Uterus (tissue), 2 donors: ENCODE data around the gene PRAMEF11.
"Not testable (repeated sequence)": the region's sequence is repeated elsewhere in the genome, so short reads cannot be mapped to it uniquely, and the experiment has no call there.

Source experiments
- POLR2A ChIP-seq, 2 donors: fragments of 450-650 bp; IDR thresholded peaks; one replicate each; pipeline ENCODE4 v1.6.1; 2016; ENCODE audit warnings: antibody characterized with exemption in 2 of 2, mild to moderate bottlenecking in 1 of 2, moderate library complexity in 1 of 2
- TF ChIP-seq, protein P1 (sequence below), 4 experiments: fragments of 200-600 bp in 2 of 4; fragments of 450-650 bp in 2 of 4; sonication (generic) in 2 of 4; IDR thresholded peaks; one replicate each; pipeline ENCODE4 v1.5.1; 2016 to 2019; ENCODE audit warnings: antibody characterized with exemption in 4 of 4, mild to moderate bottlenecking in 2 of 4, moderate library complexity in 1 of 4

DNA sequence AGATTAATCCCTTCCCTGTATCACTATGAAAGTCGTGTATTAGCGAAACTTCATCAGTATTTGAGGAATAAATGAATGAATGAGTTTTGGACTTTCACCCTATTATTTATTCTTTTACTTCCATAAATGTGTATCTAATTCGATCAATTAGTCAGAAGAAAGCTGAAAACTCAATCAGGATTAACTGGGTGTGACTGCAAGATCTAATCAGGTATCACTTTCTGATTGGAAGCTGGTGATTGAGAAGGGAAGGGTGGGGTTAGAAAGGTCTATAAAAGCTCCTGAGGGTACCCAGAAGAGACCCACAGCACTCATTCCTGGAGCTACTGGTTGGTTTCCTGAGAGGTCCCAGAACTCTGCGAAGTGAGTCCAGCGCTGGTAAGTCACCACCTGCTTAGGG lies 40.1 kb downstream of the PRAMEF11 start, which contains the start of gene PRAMEF1:
- not testable (repeated sequence) for TF ChIP-seq POLR2A (IDR thresholded peaks at IDR 0.05)
- TF ChIP-seq, protein P1, sequence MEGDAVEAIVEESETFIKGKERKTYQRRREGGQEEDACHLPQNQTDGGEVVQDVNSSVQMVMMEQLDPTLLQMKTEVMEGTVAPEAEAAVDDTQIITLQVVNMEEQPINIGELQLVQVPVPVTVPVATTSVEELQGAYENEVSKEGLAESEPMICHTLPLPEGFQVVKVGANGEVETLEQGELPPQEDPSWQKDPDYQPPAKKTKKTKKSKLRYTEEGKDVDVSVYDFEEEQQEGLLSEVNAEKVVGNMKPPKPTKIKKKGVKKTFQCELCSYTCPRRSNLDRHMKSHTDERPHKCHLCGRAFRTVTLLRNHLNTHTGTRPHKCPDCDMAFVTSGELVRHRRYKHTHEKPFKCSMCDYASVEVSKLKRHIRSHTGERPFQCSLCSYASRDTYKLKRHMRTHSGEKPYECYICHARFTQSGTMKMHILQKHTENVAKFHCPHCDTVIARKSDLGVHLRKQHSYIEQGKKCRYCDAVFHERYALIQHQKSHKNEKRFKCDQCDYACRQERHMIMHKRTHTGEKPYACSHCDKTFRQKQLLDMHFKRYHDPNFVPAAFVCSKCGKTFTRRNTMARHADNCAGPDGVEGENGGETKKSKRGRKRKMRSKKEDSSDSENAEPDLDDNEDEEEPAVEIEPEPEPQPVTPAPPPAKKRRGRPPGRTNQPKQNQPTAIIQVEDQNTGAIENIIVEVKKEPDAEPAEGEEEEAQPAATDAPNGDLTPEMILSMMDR (IDR thresholded peaks at IDR 0.05) = not testable (repeated sequence)
